Activated CD4-positive, alpha-beta T cell treated with anti-CD3 and anti-CD28 coated beads for 4 hours (primary cell): ENCODE results near the gene RAB28.

ENCODE experiments used
- DNase-seq, 2 donors: peaks; one replicate each; pipeline ENCODE4 v3.0.0-alpha.2; 2020

Gene RAB28

GRCh38 chr4:13484122-13484748 is at the start of gene RAB28:
TSS of gene RAB28 (minus strand) at chr4:13484340.
- DNase-seq: peak; percentile 91 to 92

- DNase-seq: no peak
Measured at GRCh38 chr4:13531625-13531998, 47.5 kb upstream of the RAB28 start.

DNA sequence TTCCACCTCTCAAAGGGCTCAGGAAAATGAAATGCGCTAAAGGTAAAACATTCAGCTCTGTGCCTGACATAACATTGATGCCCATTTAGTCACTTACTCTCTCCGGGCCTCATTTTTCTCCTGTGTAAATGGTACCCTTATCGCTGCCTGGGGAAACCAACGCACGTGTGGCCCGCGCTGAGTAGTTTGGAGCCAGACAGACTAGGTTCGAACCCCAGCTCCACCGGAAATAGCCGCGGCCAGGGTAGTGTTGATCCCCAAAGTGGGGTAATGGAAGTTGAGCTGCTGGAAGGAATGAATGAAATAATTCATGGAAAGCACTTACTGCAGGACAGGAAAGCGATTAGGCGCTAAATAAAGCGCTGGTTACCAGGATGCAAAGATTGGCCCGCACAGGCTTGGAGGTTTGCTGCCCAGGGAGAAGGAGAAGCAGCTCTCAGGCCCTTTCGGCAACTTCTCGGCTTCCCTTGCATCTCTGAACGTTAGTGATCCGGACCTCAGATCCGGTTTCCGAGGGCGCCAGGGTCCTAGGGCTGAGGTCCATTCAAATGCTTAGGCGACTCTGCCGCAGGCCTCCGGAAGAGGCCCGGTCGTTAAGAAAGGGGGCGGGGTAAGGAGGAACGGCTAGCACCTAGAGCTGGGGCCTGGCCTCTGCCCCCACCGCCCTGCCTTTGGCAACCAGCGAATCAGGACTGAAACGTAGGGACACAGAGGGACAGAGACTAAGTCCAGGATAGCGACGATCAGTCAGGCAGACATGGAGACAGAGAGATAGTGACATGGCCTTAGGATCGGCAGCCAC is 46.9 kb upstream of the RAB28 start:
- DNase-seq: no peak

- no peak for DNase-seq
Measured at GRCh38 chr4:13529128-13529919, 45.2 kb upstream of the RAB28 start.

DNA sequence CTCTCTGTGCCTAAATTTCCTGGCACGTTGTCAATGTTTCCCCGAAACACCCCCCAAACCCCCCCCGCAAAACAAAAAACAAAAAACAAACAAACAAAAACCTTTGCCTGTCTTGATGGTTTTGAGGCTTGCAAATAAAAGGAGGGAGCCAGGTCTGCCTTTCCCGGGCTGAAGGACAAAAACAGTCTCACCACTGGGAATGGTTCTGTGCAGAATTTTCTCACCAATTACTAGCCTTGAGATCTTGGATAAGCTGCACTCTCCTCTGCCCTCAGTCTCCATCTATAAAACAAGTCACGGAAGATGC is 44.6 kb upstream of the RAB28 start:
- no peak for DNase-seq

DNA sequence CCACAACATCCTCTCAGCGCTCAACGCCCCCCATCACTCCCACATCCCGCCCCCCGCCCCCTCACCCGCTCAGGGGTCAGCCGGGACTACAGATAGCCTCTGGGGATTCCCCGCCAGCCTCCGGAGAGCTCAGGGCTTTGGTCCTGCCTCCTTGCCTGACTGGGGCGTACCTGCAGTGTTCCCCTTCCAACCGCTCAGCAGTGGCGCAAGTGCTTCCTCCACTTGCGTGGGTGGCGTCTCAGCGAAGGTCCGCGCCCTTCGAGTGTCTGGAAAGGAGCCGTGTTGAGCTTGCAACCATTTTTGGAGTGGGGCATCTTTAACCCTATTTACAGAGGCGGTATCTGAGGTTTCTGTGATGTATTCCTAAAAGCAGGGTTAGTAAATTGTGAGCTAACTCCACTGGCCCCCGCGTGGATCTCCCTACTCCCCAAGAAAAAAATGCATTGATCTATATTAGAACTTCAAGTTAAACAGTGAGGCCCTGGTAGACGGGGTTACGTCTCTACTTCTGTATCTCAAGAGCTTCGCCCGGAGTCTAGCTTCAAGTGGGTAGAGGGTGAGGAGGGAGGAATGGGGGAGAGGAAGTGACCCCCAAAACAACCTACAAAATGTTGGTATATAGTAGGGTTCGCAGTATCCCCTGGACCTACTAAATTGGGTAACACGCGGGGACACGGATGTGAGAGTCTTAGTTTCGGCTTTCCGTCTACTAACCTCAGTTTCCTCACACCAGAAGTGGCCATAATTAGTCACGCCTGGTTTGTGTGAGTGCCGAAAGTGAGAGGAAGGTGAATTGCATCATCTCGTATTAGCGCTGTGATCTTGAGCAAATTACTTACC is 44.1 kb upstream of the RAB28 start:
- no peak for DNase-seq

GRCh38 chr4:13527192-13527980 is 43.2 kb upstream of the RAB28 start:
- no peak for DNase-seq

DNA sequence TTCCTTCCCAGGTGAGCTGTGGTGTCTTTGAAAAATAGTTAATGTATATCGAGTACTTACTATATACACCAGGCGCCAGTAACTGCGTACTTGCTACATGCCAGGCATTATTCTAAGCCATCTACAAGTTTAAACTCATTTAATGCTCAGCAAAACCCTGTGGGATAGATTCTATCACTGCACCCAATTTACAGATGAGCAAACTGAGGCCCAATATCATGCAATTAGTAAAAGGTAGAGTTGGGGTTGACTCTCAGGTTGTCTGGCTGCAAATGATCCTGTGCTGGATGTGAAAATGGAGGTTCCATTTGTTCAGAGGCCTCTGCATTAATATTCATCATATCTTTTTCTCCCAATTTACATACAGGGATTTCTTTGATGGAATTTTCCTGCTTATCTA is 42.5 kb upstream of the RAB28 start:
- DNase-seq: no peak

DNA sequence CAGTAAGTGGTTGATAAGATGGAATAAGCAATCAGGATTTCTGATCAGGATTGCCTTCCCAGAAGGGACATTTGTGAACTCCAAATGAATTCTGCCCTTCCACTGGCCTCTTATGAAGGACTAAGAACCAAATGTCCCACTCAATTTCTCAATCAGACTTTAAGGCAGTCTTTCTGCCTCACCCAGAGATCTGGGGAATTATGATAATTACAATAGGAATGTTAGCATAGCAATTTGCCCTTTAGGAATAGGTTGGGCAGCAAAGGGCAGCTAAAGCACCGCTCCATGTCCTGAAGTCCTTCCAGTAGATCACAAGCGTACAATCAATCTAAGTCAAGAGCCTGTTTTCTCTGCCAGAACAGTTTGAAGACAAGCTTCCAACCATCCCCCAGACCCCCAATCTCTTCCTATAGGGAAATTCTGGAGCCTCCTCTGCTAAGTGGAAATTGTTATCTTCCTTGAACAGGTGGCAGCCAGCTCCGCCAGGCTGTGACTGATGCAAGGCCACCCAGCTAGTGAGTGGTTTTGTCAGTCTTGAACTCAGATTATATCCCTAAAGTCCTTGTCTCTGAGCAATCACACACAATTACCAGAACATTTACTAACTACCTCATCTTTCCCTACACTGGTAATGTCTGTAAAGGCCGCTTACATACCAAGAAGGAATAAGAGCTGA is 41.6 kb upstream of the RAB28 start:
- DNase-seq: no peak

GRCh38 chr4:13524504-13525243 is 40.5 kb upstream of the RAB28 start:
- no peak for DNase-seq

DNA sequence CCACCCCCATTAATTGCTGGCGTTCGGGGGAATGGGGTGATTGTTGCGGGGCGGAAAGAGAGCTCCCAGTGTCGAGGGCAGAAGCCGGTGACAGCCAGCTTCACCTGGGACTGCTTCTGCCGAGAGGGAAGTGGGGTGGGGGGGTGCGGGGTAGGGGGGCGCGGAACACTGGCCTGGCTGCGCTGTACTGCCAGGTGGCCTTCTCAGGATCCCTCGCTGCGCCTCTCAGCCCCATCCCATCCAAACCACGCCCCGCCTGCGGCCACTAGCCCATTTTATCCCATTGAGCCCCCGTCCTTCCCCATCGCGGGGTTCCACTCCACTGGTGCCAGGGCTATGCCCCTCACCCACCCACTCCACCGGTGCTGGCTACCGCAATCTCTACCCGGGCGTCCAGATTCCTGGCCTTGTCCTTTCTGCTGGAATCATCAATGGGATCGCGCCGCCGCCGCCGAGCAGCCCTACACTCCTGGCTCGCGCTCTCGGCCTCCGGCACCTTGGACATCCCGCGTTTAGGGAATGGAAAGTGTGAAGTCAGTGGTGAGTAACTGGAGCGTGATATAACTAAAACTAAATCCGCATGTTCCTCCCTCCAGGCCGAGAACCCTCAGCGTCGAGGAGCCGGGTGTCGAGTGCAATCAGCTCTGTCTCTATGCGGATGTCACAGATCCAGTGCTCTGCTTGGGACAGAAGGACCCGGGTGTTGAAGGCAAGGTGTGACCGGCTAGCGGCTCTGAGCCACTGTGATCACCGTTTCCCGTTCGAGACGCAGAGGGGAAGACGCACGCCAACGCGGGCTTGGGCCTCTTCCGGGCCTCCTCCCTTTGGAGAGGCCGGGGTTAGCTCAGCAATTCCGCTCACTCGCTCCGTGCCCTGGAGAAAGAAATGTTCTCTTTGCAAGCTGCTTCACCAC is 39.7 kb upstream of the RAB28 start:
- DNase-seq: no peak

- DNase-seq: no peak
Measured at GRCh38 chr4:13523105-13523477, 39.0 kb upstream of the RAB28 start.

- DNase-seq: no peak
Measured at GRCh38 chr4:13522282-13523104, 38.4 kb upstream of the RAB28 start.

DNA sequence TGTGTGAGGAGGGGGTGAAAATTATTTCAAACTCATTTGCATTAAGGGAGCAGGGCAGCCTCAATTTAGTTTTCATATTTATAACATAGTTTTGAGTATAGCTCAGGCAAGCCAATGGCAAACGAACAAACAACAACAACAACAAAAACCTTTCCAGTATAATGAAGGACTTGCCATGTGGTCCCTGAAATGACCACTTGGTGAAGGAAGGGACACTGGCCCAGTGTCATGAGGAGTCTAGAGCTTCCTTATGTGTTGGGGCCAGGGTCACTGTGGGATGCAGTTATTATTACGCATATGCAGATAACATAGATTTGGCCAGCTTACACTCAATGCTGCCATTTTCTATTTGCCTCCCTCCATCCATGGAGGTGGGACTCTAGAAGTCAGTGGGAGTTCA is 36.9 kb upstream of the RAB28 start:
- DNase-seq: no peak

DNA sequence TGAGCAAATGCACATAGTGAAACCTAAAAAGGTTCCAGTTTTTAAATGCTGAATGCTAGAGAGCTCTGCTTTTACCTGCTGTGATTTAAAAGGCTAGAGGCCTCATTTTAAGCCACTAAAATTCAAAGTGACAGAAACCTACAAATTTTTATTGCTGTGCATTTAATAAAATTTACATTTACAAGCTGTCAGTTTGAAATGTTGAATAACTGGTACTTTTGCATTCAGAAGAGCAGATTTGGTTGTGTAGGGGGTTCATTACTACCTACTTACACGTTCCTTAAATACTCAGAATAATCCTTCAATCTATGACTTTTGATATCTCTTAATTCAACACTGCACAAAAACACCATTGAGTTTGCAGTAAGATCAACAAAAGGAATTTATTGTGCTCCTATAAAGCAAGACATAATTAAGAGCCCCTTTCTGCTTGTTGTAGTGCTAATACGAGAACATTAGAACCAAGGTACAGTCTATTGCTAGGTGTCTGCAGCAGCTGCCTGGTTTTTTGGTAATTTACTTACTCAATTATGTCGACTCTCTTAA is 32.2 kb upstream of the RAB28 start:
- no peak for DNase-seq

DNA sequence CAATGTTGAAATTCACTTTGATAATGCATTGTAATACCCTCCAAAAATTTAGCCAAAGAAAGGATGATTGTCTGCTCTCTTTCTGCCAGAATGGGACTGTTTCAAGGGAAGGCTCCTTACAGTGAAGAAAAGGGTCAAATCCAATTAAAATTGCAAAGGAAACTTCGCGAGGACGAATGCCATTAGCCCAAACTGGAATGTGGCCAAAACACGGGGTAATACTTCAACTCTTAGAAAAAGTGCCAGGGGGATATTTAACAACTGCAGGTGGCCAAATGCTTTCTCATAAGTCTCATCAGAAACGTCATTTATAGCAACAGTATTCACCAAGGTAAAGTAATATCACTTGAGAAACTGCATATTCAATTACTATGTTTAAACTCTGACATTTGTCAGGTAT is 31.1 kb upstream of the RAB28 start:
- DNase-seq: no peak

- DNase-seq: no peak
Measured at GRCh38 chr4:13514722-13515121, 30.6 kb upstream of the RAB28 start.

- no peak for DNase-seq
Measured at GRCh38 chr4:13511101-13511500, 27.0 kb upstream of the RAB28 start.

GRCh38 chr4:13509442-13509841 is 25.3 kb upstream of the RAB28 start:
- DNase-seq: no peak
